Measurements from ENCODE around the gene EPB41. TPM values are rescaled to one million over a fixed set of nuclear protein-coding genes. Genes with fewer than 3 reads are reported as not detected.

EPB41 gene
- total RNA-seq, 3 donors from 2014 or later, result 45.8 to 82.2 (median 76.3) TPM

DNA sequence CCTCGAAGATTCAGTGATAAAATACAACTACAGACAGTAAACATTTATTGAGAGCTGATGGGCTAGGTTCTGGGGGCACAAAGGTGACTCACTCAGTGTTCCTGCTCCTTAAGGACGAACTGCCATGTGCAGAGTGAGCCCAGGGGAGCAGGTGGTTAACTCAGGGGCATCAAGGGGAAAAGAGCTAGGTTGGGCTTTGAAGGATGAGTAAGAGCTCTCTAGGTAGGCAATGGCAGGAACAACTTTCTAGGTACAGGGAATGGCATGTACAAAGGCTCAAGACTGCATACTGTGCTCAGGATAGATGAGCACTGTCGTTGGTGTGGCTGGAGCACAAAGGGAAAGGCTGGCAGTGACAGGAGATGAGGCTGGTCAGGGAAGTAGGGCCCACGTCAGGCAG is 16.6 kb upstream of the EPB41 start:
- ATAC-seq (no peak), DNase-seq (no peak)
- Histone ChIP-seq H3K4me1 (ENCODE audit: low read depth) (no peaks in the 10 kb centered on the region), H3K36me3 (ENCODE audit: low read depth) (no peaks in the 10 kb centered on the region), H3K9me3 (no peaks in the 10 kb centered on the region), H3K4me3 (no peak overlapping the region)
- intact Hi-C loops (cut with DNase I, micrococcal nuclease), result no loop called here
- TF ChIP-seq, protein P1, sequence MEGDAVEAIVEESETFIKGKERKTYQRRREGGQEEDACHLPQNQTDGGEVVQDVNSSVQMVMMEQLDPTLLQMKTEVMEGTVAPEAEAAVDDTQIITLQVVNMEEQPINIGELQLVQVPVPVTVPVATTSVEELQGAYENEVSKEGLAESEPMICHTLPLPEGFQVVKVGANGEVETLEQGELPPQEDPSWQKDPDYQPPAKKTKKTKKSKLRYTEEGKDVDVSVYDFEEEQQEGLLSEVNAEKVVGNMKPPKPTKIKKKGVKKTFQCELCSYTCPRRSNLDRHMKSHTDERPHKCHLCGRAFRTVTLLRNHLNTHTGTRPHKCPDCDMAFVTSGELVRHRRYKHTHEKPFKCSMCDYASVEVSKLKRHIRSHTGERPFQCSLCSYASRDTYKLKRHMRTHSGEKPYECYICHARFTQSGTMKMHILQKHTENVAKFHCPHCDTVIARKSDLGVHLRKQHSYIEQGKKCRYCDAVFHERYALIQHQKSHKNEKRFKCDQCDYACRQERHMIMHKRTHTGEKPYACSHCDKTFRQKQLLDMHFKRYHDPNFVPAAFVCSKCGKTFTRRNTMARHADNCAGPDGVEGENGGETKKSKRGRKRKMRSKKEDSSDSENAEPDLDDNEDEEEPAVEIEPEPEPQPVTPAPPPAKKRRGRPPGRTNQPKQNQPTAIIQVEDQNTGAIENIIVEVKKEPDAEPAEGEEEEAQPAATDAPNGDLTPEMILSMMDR (IDR thresholded peaks at IDR 0.05), result no peak

DNA sequence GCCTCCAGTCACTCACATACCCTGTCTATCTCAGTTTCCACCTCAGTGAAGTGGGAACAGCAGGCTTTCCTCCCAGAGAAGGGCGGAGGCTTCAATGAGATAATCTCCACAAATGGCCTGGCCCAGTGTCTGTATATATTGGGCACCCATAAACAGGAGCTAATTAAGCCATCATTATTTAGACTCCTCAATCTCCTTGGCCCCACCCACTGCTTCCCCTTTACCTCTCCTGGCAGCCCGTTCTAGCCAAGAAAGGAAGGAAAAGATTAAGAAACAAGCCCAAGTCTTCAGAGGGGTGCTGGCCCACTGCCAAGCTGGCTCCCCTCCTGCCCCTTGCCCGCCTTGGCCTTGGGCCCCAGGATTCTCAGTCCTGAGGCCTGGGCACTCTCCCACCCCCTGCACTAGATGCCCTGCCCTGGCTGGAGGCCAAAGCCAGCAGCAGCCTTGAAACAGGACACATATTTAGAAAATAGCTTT is 15.9 kb upstream of the EPB41 start:
- H3K4me3 ChIP-seq, result no peak overlapping the region
- TF ChIP-seq, protein P1 (IDR thresholded peaks at IDR 0.05), result no peak
- ATAC-seq, result no peak
- H3K4me1 ChIP-seq (ENCODE audit: low read depth), result no peaks in the 10 kb centered on the region
- no peaks in the 10 kb centered on the region for H3K9me3 ChIP-seq
- H3K36me3 ChIP-seq (ENCODE audit: low read depth), result no peaks in the 10 kb centered on the region
- DNase-seq, result no peak
- intact Hi-C loops (cut with DNase I, micrococcal nuclease), result no loop called here

DNA sequence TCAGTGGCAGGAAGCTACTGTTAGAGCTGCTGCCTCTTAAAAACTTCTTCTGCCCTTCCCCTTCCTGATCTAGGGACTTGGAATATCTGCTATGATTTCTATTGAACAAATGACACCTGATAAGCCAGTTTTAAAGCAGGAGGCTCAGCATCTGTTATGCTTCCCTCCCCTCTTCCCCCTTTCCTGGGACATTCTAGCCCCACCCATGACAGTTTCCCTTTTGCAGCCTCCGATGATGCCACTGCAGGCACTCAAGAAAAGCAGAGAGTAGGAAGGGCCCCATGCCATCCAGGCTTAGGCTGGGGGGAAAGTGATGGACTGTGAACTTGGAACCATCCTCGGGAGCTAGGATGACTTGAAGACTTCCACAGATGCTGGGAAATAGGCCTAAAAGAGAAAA is 15.1 kb upstream of the EPB41 start:
- DNase-seq, result no peak
- no peak for ATAC-seq
- intact Hi-C loops (cut with DNase I, micrococcal nuclease), result no loop called here
- TF ChIP-seq, protein P1 (IDR thresholded peaks at IDR 0.05), result no peak
- Histone ChIP-seq H3K4me3 (no peak overlapping the region), H3K4me1 (ENCODE audit: low read depth) (no peaks in the 10 kb centered on the region), H3K9me3 (peaks cover 2% of the 10 kb centered on the region), H3K36me3 (ENCODE audit: low read depth) (no peaks in the 10 kb centered on the region)

DNA sequence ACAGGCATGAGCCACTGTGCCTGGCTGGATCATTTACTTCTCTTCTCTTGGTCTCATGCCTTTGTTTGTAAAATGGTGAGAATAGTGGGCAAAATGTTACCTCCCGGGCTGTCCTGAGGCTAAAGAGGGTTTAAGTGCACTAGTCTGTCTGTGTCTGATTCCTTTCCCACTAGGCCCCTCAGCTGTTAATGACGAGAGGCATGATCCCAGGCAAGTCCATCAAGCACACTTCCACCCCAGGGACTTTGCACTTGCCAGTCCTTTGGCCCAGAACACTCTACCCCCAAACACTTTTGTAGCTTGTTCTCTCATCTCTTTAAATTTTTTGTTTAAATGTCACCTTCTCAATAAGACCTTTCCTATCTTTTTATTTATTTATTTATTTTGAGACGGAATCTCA is 13.8 kb upstream of the EPB41 start:
- no peak for DNase-seq
- peaks cover 3% of the 10 kb centered on the region for H3K9me3 ChIP-seq
- TF ChIP-seq, protein P1 (IDR thresholded peaks at IDR 0.05), result no peak
- H3K4me3 ChIP-seq, result no peak overlapping the region
- H3K4me1 ChIP-seq (ENCODE audit: low read depth), result no peaks in the 10 kb centered on the region
- no peaks in the 10 kb centered on the region for H3K36me3 ChIP-seq (ENCODE audit: low read depth)
- ATAC-seq, result no peak
- intact Hi-C loops (cut with DNase I, micrococcal nuclease), result no loop called here

DNA sequence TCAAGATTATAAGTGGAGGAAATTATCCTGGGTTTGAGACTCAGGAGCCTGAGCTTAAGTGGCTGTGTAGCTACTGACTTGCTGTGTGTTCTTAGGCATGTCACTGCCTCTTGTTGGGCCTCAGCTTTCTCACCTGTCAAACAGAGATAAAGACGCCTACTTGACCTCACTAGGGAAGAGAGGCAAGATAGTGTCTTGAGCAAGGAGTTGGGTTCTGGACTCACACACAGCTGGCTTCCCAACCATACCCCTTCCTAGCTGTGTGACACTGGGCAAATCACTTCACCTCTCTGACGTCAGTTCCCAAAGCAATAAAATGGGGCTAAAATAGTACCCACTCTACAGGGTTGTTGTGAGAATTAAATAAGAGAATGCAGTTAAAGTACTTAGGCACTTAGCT is 11.6 kb upstream of the EPB41 start:
- no peak for DNase-seq
- H3K9me3 ChIP-seq, result peaks cover 3% of the 10 kb centered on the region
- no peaks in the 10 kb centered on the region for H3K36me3 ChIP-seq (ENCODE audit: low read depth)
- TF ChIP-seq, protein P1 (IDR thresholded peaks at IDR 0.05), result no peak
- no peaks in the 10 kb centered on the region for H3K4me1 ChIP-seq (ENCODE audit: low read depth)
- no peak for ATAC-seq
- intact Hi-C loops (cut with DNase I, micrococcal nuclease), result no loop called here
- H3K4me3 ChIP-seq, result no peak overlapping the region

All from mucosa of descending colon (tissue), 3 donors.